GM12874 (cell line): Measurements from ENCODE around the gene NR2E3.

ENCODE experiments used
- CTCF ChIP-seq: IDR thresholded peaks from 2 replicates; pipeline ENCODE4 v1.5.1; 2011; ENCODE audit warnings: low read depth, mild to moderate bottlenecking, control low read depth, low read length, moderate library complexity; ENCODE audit not compliant: insufficient read depth

NR2E3 gene

DNA sequence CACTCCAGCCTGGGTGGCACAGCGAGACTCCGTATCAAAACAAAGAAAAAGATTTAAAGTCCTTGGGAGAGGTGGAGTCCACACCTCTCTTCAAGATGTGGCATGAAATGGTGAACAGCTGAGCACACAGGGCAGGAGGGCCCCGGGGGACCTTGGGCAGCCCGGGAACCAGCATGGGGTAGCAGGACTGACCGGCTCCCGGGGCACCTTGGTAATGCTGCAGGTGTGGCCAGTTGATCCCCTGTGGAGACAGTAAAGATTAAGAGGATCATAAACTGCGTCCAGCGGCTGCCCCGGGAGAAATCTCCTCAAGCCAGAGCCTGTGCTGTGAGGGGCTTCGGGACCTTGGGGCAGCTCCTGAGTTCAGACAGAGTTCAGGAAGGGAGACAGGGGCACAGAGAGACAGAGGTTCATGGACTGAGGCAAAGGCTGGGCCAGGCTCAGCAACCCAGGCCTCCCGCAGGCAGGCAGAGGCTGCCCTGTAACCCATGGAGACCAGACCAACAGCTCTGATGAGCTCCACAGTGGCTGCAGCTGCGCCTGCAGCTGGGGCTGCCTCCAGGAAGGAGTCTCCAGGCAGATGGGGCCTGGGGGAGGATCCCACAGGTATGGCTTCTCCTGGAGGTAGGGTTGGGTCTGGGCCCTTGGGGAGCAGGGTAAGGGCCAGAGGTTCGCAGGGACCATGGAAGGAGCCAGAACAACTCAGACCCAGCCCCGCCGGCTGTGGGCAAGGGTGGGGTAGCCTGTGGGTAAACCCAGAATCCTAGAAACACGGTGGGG, at the start of gene NR2E3:
TSS of gene NR2E3 (plus strand) at position 299 of the 780 bp plus-strand sequence. CDS start at position 489, 190 bp downstream.
- TF ChIP-seq CTCF: no peak

DNA sequence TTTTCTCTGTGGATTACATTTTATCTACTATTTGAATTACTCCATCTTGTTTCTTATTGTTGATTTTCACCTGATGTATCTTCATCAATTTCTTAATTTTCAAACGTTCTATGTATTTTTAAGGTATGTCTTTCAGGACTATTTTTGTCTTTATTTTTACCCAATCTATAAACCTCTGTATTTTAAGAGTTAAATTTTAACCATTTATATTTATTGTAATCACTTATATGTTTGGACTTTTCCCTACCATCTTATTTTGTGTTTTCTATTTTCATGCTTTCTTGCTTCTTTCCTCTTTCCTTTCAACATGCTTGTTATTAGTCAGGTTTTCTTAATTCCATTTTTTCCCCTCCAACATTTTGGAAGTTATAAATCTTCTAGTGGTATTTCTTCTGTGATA, 49.5 kb upstream of the NR2E3 start:
- TF ChIP-seq CTCF: no peak

DNA sequence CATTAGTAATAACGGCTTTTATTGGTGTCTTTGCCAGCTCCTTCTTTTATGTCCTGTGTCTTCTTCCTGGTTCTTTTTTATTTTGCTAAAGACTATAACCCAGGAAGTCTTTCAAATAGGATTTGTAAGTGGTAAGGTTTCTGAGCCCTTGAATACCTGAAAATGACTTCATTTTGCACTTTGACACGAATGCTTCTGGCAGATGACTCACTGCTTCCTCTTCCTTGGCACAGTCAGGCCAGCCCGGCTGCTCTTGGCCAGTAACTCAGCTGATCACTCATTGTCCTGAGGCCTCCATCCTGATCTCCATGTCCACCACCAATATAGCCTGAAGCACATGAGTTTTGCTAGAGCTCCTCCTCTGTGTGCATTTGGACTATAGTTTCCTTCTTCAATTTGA, 48.7 kb upstream of the NR2E3 start:
- TF ChIP-seq CTCF: no peak

DNA sequence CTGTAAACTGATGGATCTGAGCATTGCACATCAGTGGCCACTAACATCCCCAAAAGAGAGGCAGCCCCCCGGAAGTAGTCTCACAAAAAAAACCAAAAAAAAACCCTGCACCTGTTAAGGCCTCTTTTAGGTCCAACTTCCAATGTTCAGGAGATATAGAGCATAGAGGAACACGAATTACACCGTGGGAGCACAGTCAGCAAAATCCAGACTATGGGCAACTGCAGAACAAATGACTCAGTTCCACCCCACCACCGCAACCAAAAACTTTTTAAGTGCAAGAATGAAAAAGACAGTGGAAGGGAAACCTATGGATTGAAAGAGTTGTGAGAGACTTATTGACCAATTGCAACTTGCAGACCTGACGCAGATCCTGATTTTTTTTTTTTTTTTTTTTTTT, 42.2 kb upstream of the NR2E3 start:
- no peak for TF ChIP-seq CTCF

- no peak for TF ChIP-seq CTCF
These were observed 37.0 kb upstream of the NR2E3 start for GRCh38 chr15:71773206-71773859.

GRCh38 chr15:71775856-71776255, 34.5 kb upstream of the NR2E3 start:
- no peak for TF ChIP-seq CTCF

- no peak for TF ChIP-seq CTCF
These were observed 34.0 kb upstream of the NR2E3 start for GRCh38 chr15:71776304-71776703.
